Loucy (cell line): Measurements from ENCODE around the gene ENTPD8.

ENCODE experiments used
- H2AFZ ChIP-seq: fragments of 200-600 bp; sonication (generic); 2 replicates; pipeline ENCODE4 v1.6.0; 2016; ENCODE audit warnings: antibody characterized with exemption, mild to moderate bottlenecking, low read length, moderate library complexity
- H3F3A ChIP-seq: fragments of 200-600 bp; 2 replicates; pipeline ENCODE4 v1.6.0; 2016; ENCODE audit warnings: antibody characterized with exemption, low read depth, mild to moderate bottlenecking
- H3K27me3 ChIP-seq: fragments of 200-600 bp; sonication (generic); 2 replicates; pipeline ENCODE4 v1.6.1; 2014; ENCODE audit warnings: low read length, mild to moderate bottlenecking; ENCODE audit not compliant: insufficient read depth, poor library complexity, severe bottlenecking
- H3K36me3 ChIP-seq: fragments of 200-600 bp; sonication (generic); 2 replicates; pipeline ENCODE4 v1.6.1; 2016; ENCODE audit warnings: low read length; ENCODE audit not compliant: insufficient read depth
- H3K4me1 ChIP-seq: fragments of 200-600 bp; sonication (generic); 2 replicates; pipeline ENCODE4 v1.5.1; 2014; ENCODE audit warnings: low read length, mild to moderate bottlenecking; ENCODE audit not compliant: insufficient read depth, poor library complexity, severe bottlenecking
- H3K4me2 ChIP-seq: fragments of 200-600 bp; sonication (generic); 2 replicates; pipeline ENCODE4 v1.6.0; 2014; ENCODE audit warnings: antibody characterized with exemption, low read length, low read depth, mild to moderate bottlenecking; ENCODE audit not compliant: poor library complexity, severe bottlenecking
- H3K4me3 ChIP-seq: fragments of 200-600 bp; sonication (generic); 2 replicates; pipeline ENCODE4 v1.5.1; 2014; ENCODE audit warnings: low read length, mild to moderate bottlenecking, mixed read lengths; ENCODE audit not compliant: poor library complexity, severe bottlenecking
- H3K79me2 ChIP-seq: fragments of 200-600 bp; sonication (generic); 2 replicates; pipeline ENCODE4 v1.6.1; 2014; ENCODE audit warnings: low read length; ENCODE audit not compliant: insufficient read depth
- H3K9ac ChIP-seq: fragments of 200-600 bp; sonication (generic); 2 replicates; pipeline ENCODE4 v1.6.0; 2014; ENCODE audit warnings: mild to moderate bottlenecking, low read depth, low read length, moderate library complexity; ENCODE audit not compliant: poor library complexity, severe bottlenecking
- H3K9me2 ChIP-seq: fragments of 200-600 bp; sonication (generic); replicated peaks from 2 replicates; pipeline ENCODE4 v1.6.1; 2016; ENCODE audit warnings: low read depth, low read length, mixed read lengths
- H3K9me3 ChIP-seq: fragments of 200-600 bp; sonication (generic); 2 replicates; pipeline ENCODE4 v1.6.1; 2014; ENCODE audit warnings: mild to moderate bottlenecking, antibody characterized with exemption, low read length, low read depth; ENCODE audit not compliant: insufficient read depth
- H4K20me1 ChIP-seq: fragments of 200-600 bp; sonication (generic); 2 replicates; pipeline ENCODE4 v1.6.0; 2014; ENCODE audit warnings: antibody characterized with exemption, low read length, mild to moderate bottlenecking; ENCODE audit not compliant: insufficient read depth, poor library complexity, severe bottlenecking
- CTCF ChIP-seq: fragments of 200-600 bp; sonication (generic); conservative IDR thresholded peaks from 2 replicates; pipeline ENCODE4 v1.5.1; 2014; ENCODE audit warnings: mild to moderate bottlenecking, antibody characterized with exemption, low read length
- EZH2phosphoT487 ChIP-seq: fragments of 200-600 bp; IDR thresholded peaks from 2 replicates; pipeline ENCODE4 v1.6.1; 2018; ENCODE audit warnings: antibody characterized with exemption, mild to moderate bottlenecking, moderate library complexity, borderline replicate concordance

Gene ENTPD8

GRCh38 chr9:137398561-137399468 lies 42.3 kb downstream of the ENTPD8 start:
- H4K20me1 ChIP-seq = no peaks in the 10 kb centered on the region
- TF ChIP-seq EZH2phosphoT487 (no peak), CTCF (no peak)
- no peaks in the 10 kb centered on the region for H3K27me3 ChIP-seq
- H3K4me3 ChIP-seq = no peak overlapping the region
- H3K36me3 ChIP-seq = no peaks in the 10 kb centered on the region
- no peak overlapping the region for H3K4me2 ChIP-seq
- H3K4me1 ChIP-seq = no peaks in the 10 kb centered on the region
- no peaks in the 10 kb centered on the region for H3K79me2 ChIP-seq
- no peak overlapping the region for H3K9ac ChIP-seq
- no peak overlapping the region for H2AFZ ChIP-seq
- H3K9me3 ChIP-seq = peaks cover 10% of the 10 kb centered on the region; the same call in 1 of the 2 replicates
- H3K9me2 ChIP-seq = no peaks in the 10 kb centered on the region
- H3F3A ChIP-seq = no peaks in the 10 kb centered on the region

GRCh38 chr9:137397675-137398423 lies 43.3 kb downstream of the ENTPD8 start:
- Histone ChIP-seq H3K79me2 (no peaks in the 10 kb centered on the region), H3K9ac (no peak overlapping the region), H3K27me3 (no peaks in the 10 kb centered on the region), H3F3A (no peaks in the 10 kb centered on the region), H3K4me3 (no peak overlapping the region), H3K36me3 (no peaks in the 10 kb centered on the region), H3K9me3 (peaks cover 10% of the 10 kb centered on the region; the same call in 1 of the 2 replicates), H2AFZ (no peak overlapping the region), H3K4me2 (no peak overlapping the region), H3K4me1 (no peaks in the 10 kb centered on the region), H4K20me1 (no peaks in the 10 kb centered on the region), H3K9me2 (no peaks in the 10 kb centered on the region)
- TF ChIP-seq EZH2phosphoT487 (no peak), CTCF (no peak)

GRCh38 chr9:137396634-137397367 lies 44.4 kb downstream of the ENTPD8 start:
- no peak overlapping the region for H3K4me2 ChIP-seq
- no peaks in the 10 kb centered on the region for H3K9me2 ChIP-seq
- no peak overlapping the region for H3K4me3 ChIP-seq
- no peaks in the 10 kb centered on the region for H3K79me2 ChIP-seq
- no peaks in the 10 kb centered on the region for H3K27me3 ChIP-seq
- no peak overlapping the region for H3K9ac ChIP-seq
- no peaks in the 10 kb centered on the region for H3F3A ChIP-seq
- H2AFZ ChIP-seq = no peak overlapping the region
- TF ChIP-seq CTCF = no peak
- no peak for TF ChIP-seq EZH2phosphoT487
- H4K20me1 ChIP-seq = no peaks in the 10 kb centered on the region
- no peaks in the 10 kb centered on the region for H3K36me3 ChIP-seq
- peaks cover 10% of the 10 kb centered on the region; the same call in 1 of the 2 replicates for H3K9me3 ChIP-seq
- no peaks in the 10 kb centered on the region for H3K4me1 ChIP-seq
